ENCODE measurements around the gene LACC1. TPM values are rescaled to one million over a fixed set of nuclear protein-coding genes. Genes with fewer than 3 reads are reported as not detected.

Gene LACC1
- total and polyA plus RNA-seq, 2 of the 8 experiments (the other 6 are each of a cell fraction or from before 2014, with no cell fraction given): 0.57 to 3.6 TPM

DNA sequence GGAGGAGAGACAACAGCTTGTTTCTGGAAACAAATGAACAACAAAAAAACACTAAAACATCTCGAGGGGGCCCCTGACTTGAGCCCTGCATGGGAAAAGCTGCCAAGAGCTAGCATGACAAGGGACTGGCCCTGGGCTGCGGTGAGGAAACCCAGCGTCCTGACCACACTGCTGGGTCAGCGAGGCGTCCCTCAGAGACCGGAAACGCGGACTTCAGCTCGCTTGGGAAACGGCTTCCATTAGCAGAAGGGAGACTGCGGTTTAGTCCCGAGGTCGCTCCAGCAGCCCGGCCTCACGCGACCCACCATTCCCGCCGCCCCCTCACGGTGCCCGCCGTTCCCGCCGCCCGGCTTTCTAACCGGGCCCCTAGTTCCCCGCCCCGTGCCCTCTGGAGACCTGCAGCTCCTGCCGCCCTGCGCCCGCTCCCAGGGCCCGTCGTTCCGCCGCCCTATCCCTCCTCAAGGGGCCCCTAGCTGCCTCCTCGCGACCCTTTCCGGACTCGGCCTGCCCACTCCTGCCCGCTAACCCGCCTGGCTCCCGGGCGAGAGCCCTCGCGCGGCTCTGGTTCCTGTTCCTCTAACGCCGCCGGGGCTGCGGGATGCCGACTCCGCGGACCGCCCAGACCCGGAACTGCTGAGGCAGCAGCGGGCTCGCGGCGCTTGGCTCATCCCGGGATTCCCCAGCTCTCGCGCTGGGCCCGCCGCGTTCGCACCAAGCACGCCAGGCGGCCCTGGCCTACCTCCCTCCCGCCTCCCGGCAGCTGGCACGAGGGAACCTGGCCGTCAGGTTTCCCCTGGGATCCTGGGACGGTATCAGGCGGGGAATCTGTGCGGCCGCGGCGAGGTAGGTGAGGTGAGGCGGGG is 581 bp upstream of the LACC1 start, which contains the start of gene CCDC122 (continued):
- TF ChIP-seq PHF8 (conservative IDR thresholded peaks at IDR 0.05; ENCODE audit: low read depth, low read length) (peak; percentile 75), RNF2 (IDR thresholded peaks at IDR 0.05; ENCODE audit: borderline replicate concordance, low read depth, low read length, missing control alignments, poor library complexity, severe bottlenecking) (no peak), CHD7 (IDR thresholded peaks at IDR 0.05; ENCODE audit: insufficient replicate concordance, low read length) (no peak), HDAC2 (IDR thresholded peaks at IDR 0.05; ENCODE audit: borderline replicate concordance in 1 of 2, low read depth in 2 of 2, low read length in 2 of 2) (peak in 1 of 2 experiments; percentile 95; a peak in 2 of 4 replicates), KDM5A (IDR thresholded peaks at IDR 0.05; ENCODE audit: low read length) (no peak), SRF (IDR thresholded peaks at IDR 0.05; ENCODE audit: low read depth, low read length) (no peak)
